HCT116 (cell line): Measurements from ENCODE around the gene ABLIM1. TPM values are rescaled to one million over a fixed set of nuclear protein-coding genes. Genes with fewer than 3 reads are reported as not detected.

ENCODE experiments used
- ATAC-seq: fragments of 200-7000 bp; cut with Tn5 transposase; 2 replicates; pipeline ENCODE4 v1.9.1; 2020; ENCODE audit warnings: mild to moderate bottlenecking, moderate library complexity
- BruUV-seq: library from RNA; stranded (reverse); fragments of 400-500 nt; replicated peaks from 2 replicates; lab custom pipeline; 2021; lab: Mats Ljungman, UMichigan
- CTCF ChIA-PET: fragments of 300-600 bp; sonication (Branson Sonifier 250); formaldehyde crosslinking; loops from one replicate; lab custom pipeline; 2021; ENCODE audit warnings: antibody characterized with exemption; lab: Charles Lee
- POLR2A ChIA-PET: fragments of 300-600, 350-600 bp; sonication (Branson Sonifier 250); formaldehyde crosslinking; loops from one replicate; lab custom pipeline; 2021; ENCODE audit warnings: antibody characterized with exemption; lab: Charles Lee
- RAD21 ChIA-PET, 2 experiments: fragments of 300-600 bp; sonication (Branson Sonifier 250); formaldehyde crosslinking; loops; one replicate each; lab custom pipeline; 2023; ENCODE audit warnings: low total read pairs in 2 of 2; ENCODE audit not compliant: uncharacterized antibody in 2 of 2, unreplicated experiment in 2 of 2, low non-redundant PET in 1 of 2; lab: Charles Lee
- DNase-seq: peaks from one replicate; pipeline ENCODE4 v3.0.0-alpha.2; 2010; ENCODE audit warnings: low read depth, low spot score
- H2AFZ ChIP-seq: fragments of 200-600 bp; shearing (Covaris generic), sonication (generic); 2 replicates; pipeline ENCODE4 v1.6.1; 2017; ENCODE audit warnings: low read depth, mixed run types, mixed read lengths, antibody characterized with exemption, low read length; ENCODE audit not compliant: poor library complexity, severe bottlenecking
- H3K27ac ChIP-seq: 2 replicates; pipeline ENCODE4 v1.5.1; 2012; ENCODE audit warnings: low read depth, low read length
- H3K27me3 ChIP-seq: fragments of 200-600 bp; sonication (generic); 2 replicates; pipeline ENCODE4 v1.6.1; 2016; ENCODE audit warnings: mixed run types, low read length, mixed read lengths; ENCODE audit not compliant: insufficient read depth
- H3K36me3 ChIP-seq, 2 experiments: fragments of 200-500 bp in 1 of 2; fragments of 200-600 bp in 1 of 2; sonication (Bioruptor generic) in 1 of 2; sonication (generic) in 1 of 2; 2 replicates each; pipeline versions ENCODE4 v1.5.1 to v1.6.1; 2014 to 2016; ENCODE audit warnings: low read length in 2 of 2, inconsistent platforms in 1 of 2, mixed read lengths in 1 of 2, mixed run types in 1 of 2; ENCODE audit not compliant: insufficient read depth in 2 of 2, control insufficient read depth in 1 of 2
- H3K4me1 ChIP-seq, 2 experiments: fragments of 200-600 bp in 1 of 2; sonication (generic) in 1 of 2; 2 replicates each; pipeline versions ENCODE4 v1.5.1 to v1.6.1; 2012 to 2017; ENCODE audit warnings: low read length in 2 of 2, inconsistent platforms in 1 of 2, mild to moderate bottlenecking in 1 of 2, mixed read lengths in 1 of 2, mixed run types in 1 of 2, moderate library complexity in 1 of 2; ENCODE audit not compliant: insufficient read depth in 2 of 2, control insufficient read depth in 1 of 2
- H3K4me2 ChIP-seq: fragments of 200-600 bp; sonication (generic); 2 replicates; pipeline ENCODE4 v1.6.1; 2017; ENCODE audit warnings: mixed run types, low read length, mixed read lengths
- H3K4me3 ChIP-seq, 2 experiments: fragments of 200-600 bp in 1 of 2; sonication (generic) in 1 of 2; replicated peaks in 1 of 2; 2 replicates each; pipeline ENCODE4 v1.5.1; 2011 to 2016; ENCODE audit warnings: low read length in 2 of 2, control low read depth in 1 of 2, low read depth in 1 of 2, mild to moderate bottlenecking in 1 of 2, mixed read lengths in 1 of 2, mixed run types in 1 of 2
- H3K79me2 ChIP-seq: fragments of 200-600 bp; sonication (generic); 2 replicates; pipeline ENCODE4 v1.6.1; 2017; ENCODE audit warnings: mild to moderate bottlenecking, mixed run types, low read length, moderate library complexity, mixed read lengths; ENCODE audit not compliant: insufficient read depth
- H3K9ac ChIP-seq: fragments of 200-600 bp; sonication (generic); 2 replicates; pipeline ENCODE4 v1.6.1; 2016; ENCODE audit warnings: low read length, mixed read lengths
- H3K9me2 ChIP-seq: fragments of 200-600 bp; sonication (generic), shearing (Covaris generic); 2 replicates; pipeline ENCODE4 v1.6.1; 2017; ENCODE audit warnings: mixed run types, mild to moderate bottlenecking, moderate library complexity; ENCODE audit not compliant: insufficient read depth
- H3K9me3 ChIP-seq, 2 experiments: fragments of 200-500 bp in 1 of 2; fragments of 200-600 bp in 1 of 2; sonication (Bioruptor generic) in 1 of 2; sonication (generic) in 1 of 2; 2 replicates each; pipeline ENCODE4 v1.6.1; 2014 to 2017; ENCODE audit warnings: low read length in 2 of 2, mixed read lengths in 2 of 2, inconsistent platforms in 1 of 2, low read depth in 1 of 2, mild to moderate bottlenecking in 1 of 2, mixed run types in 1 of 2, moderate library complexity in 1 of 2; ENCODE audit not compliant: control insufficient read depth in 1 of 2, insufficient read depth in 1 of 2
- H4K20me1 ChIP-seq: fragments of 200-600 bp; sonication (generic), shearing (Covaris generic); 2 replicates; pipeline ENCODE4 v1.6.1; 2017; ENCODE audit warnings: mixed run types, mild to moderate bottlenecking, moderate library complexity; ENCODE audit not compliant: insufficient read depth
- ATF3 ChIP-seq: IDR thresholded peaks from 2 replicates; pipeline ENCODE4 v1.6.1; 2012
- CEBPB ChIP-seq: IDR thresholded peaks from 2 replicates; pipeline ENCODE4 v1.6.1; 2012; ENCODE audit warnings: low read depth
- CTCF ChIP-seq, 3 experiments: fragments of 200-600 bp in 1 of 3; sonication (generic) in 1 of 3; IDR thresholded peaks in 2 of 3; conservative IDR thresholded peaks in 1 of 3; 2 replicates each; pipeline ENCODE4 v1.5.1; 2012 to 2017; ENCODE audit warnings: low read depth in 2 of 3, low read length in 2 of 3, antibody characterized with exemption in 1 of 3, borderline replicate concordance in 1 of 3, control low read depth in 1 of 3, mild to moderate bottlenecking in 1 of 3, mixed read lengths in 1 of 3, mixed run types in 1 of 3, moderate library complexity in 1 of 3; ENCODE audit not compliant: insufficient read depth in 1 of 3
- EGR1 ChIP-seq: IDR thresholded peaks from 2 replicates; pipeline ENCODE4 v1.6.1; 2012; ENCODE audit warnings: low read depth
- FOSL1 ChIP-seq: IDR thresholded peaks from 2 replicates; pipeline ENCODE4 v1.6.1; 2012; ENCODE audit warnings: low read depth
- JUND ChIP-seq: IDR thresholded peaks from 2 replicates; pipeline ENCODE4 v1.6.1; 2012
- MAX ChIP-seq: IDR thresholded peaks from 2 replicates; pipeline ENCODE4 v1.6.1; 2012
- POLR2AphosphoS5 ChIP-seq: IDR thresholded peaks from 2 replicates; pipeline ENCODE4 v1.6.1; 2011; ENCODE audit warnings: mild to moderate bottlenecking, low read depth, low read length, moderate library complexity
- RAD21 ChIP-seq: IDR thresholded peaks from 2 replicates; pipeline ENCODE4 v1.6.1; 2012; ENCODE audit warnings: low read depth, mild to moderate bottlenecking
- REST ChIP-seq: IDR thresholded peaks from 2 replicates; pipeline ENCODE4 v1.6.1; 2012; ENCODE audit warnings: low read depth
- SIN3A ChIP-seq: IDR thresholded peaks from 2 replicates; pipeline ENCODE4 v1.6.1; 2012; ENCODE audit warnings: low read depth
- SP1 ChIP-seq: IDR thresholded peaks from 2 replicates; pipeline ENCODE4 v1.6.1; 2012; ENCODE audit warnings: low read depth
- ZFX ChIP-seq: fragments of 450-650 bp; IDR thresholded peaks from 2 replicates; pipeline ENCODE4 v1.6.1; 2017
- intact Hi-C: fragments of 100-400 bp; cut with micrococcal nuclease; formaldehyde crosslinking; loops from 2 replicates; pipeline ENCODE4 v1.10.0; 2022
- total RNA-seq: library from RNA; stranded (reverse); gene quantifications from one replicate; pipeline ENCODE4 v1.2.1, GENCODE V29; 2021; ENCODE audit not compliant: unreplicated experiment

The ABLIM1 gene
- total RNA-seq, 1 experiment from 2014 or later: 96.2 TPM

GRCh38 chr10:114489521-114490310 lies 168.4 kb downstream of the ABLIM1 start (continued):
- TF ChIP-seq CTCF (IDR thresholded peaks at IDR 0.05 in 2 of 3, conservative IDR thresholded peaks at IDR 0.05 in 1 of 3; ENCODE audit: borderline replicate concordance in 1 of 3, insufficient read depth in 1 of 3, low read depth in 2 of 3, low read length in 2 of 3) (no peak), CEBPB (no peak), SIN3A (no peak), POLR2AphosphoS5 (0 out of 2 replicates have a peak, but pooled peaks have one; percentile 22), ZFX (no peak), RAD21 (no peak), SP1 (peak; percentile 50; the same call in 1 of the 2 replicates), MAX (peak; percentile 18; the same call in 1 of the 2 replicates), FOSL1 (no peak)
- TF ChIP-seq, all 23 proteins: peak for 4

GRCh38 chr10:114487815-114488536 lies 170.1 kb downstream of the ABLIM1 start:
- Histone ChIP-seq H2AFZ (no peak overlapping the region), H3K9me2 (no peaks in the 10 kb centered on the region), H3K36me3 (0 out of 4 replicates have a peak, but pooled peaks cover 0 to 3% of the 10 kb centered on the region in 2 experiments), H3K9ac (0 out of 2 replicates have a peak overlapping the region, but pooled peaks have one; percentile 0), H3K4me2 (peak overlapping the region; percentile 63), H3K79me2 (peaks cover 8% of the 10 kb centered on the region), H3K9me3 (no peaks in the 10 kb centered on the region), H3K4me3 (no peak overlapping the region), H3K27me3 (no peaks in the 10 kb centered on the region), H4K20me1 (no peaks in the 10 kb centered on the region), H3K27ac (peak overlapping the region; percentile 70), H3K4me1 (peaks cover 57 to 66% of the 10 kb centered on the region in 2 experiments)
- DNase-seq: no peak
- peak; percentile 26 for ATAC-seq
- RAD21 ChIA-PET: interaction anchor here (0.6 to 1.2 kb wide), 2 partner anchors 184 to 281 kb away, joined by 3 to 5 read pairs; no protein-coding TSS in a partner anchor
- intact Hi-C loops: no loop called here
- CTCF ChIA-PET: interaction anchor here (0.6 to 2.5 kb wide), 13 partner anchors 9 to 1804 kb away, joined by 3 to 15 read pairs (median 4); no protein-coding TSS in a partner anchor
- TF ChIP-seq REST: no peak
- no peak for TF ChIP-seq SIN3A
- TF ChIP-seq EGR1: no peak
- 0 out of 2 replicates have a peak, but pooled peaks have one; percentile 7 for TF ChIP-seq JUND
- TF ChIP-seq ATF3: no peak
- POLR2A ChIA-PET: no interaction called here
- BruUV-seq: no TSS peak
